Panc1 (cell line): ENCODE data around the gene TMTC2. TPM values are rescaled to one million over a fixed set of nuclear protein-coding genes. Genes with fewer than 3 reads are reported as not detected.

ENCODE experiments used
- ATAC-seq: fragments of 200-7000 bp; cut with Tn5 transposase; 2 replicates; pipeline ENCODE4 v1.9.1; 2020; ENCODE audit warnings: mild to moderate bottlenecking, moderate library complexity
- BruUV-seq: library from RNA; stranded (reverse); fragments of 400-500 nt; replicated peaks from 2 replicates; lab custom pipeline; 2021; lab: Mats Ljungman, UMichigan
- CTCF ChIA-PET: fragments of 300-600 bp; sonication (Branson Sonifier 250); formaldehyde crosslinking; loops from one replicate; lab custom pipeline; 2022; ENCODE audit warnings: antibody characterized with exemption; lab: Charles Lee
- POLR2A ChIA-PET: fragments of 300-600 bp; sonication (Branson Sonifier 250); formaldehyde crosslinking; loops from one replicate; lab custom pipeline; 2022; ENCODE audit warnings: antibody characterized with exemption; lab: Charles Lee
- DNase-seq: peaks from one replicate; pipeline ENCODE4 v3.0.0-alpha.2; 2010; ENCODE audit warnings: low read depth, low spot score
- H3K27ac ChIP-seq: 2 replicates; pipeline ENCODE4 v1.5.1; 2011; ENCODE audit warnings: mild to moderate bottlenecking, low read length, inconsistent platforms
- H3K27me3 ChIP-seq: fragments of 200-500 bp; sonication (Bioruptor generic); 2 replicates; pipeline ENCODE4 v1.6.0; 2014; ENCODE audit warnings: low read length, inconsistent platforms; ENCODE audit not compliant: control insufficient read depth, insufficient read depth
- H3K36me3 ChIP-seq: fragments of 200-500 bp; sonication (Bioruptor generic); 2 replicates; pipeline ENCODE4 v1.5.1; 2014; ENCODE audit warnings: inconsistent platforms, mild to moderate bottlenecking, low read length, moderate library complexity; ENCODE audit not compliant: control insufficient read depth, insufficient read depth
- H3K4me1 ChIP-seq: 2 replicates; pipeline ENCODE4 v1.5.1; 2011; ENCODE audit warnings: inconsistent platforms, mild to moderate bottlenecking, low read length, moderate library complexity; ENCODE audit not compliant: control insufficient read depth, insufficient read depth
- H3K4me3 ChIP-seq, 2 experiments: 2 replicates each; pipeline ENCODE4 v1.5.1; 2011 to 2012; ENCODE audit warnings: low read depth in 2 of 2, low read length in 2 of 2, mild to moderate bottlenecking in 2 of 2, inconsistent platforms in 1 of 2, moderate library complexity in 1 of 2
- H3K9me3 ChIP-seq: fragments of 200-500 bp; sonication (Bioruptor generic); 2 replicates; pipeline ENCODE4 v1.5.1; 2014; ENCODE audit warnings: low read depth, mild to moderate bottlenecking, inconsistent platforms, low read length, moderate library complexity; ENCODE audit not compliant: control insufficient read depth, insufficient read depth
- CTCF ChIP-seq: fragments of 450-650 bp; IDR thresholded peaks from 2 replicates; pipeline ENCODE4 v1.5.1; 2017; ENCODE audit warnings: mild to moderate bottlenecking
- POLR2AphosphoS5 ChIP-seq: IDR thresholded peaks from 2 replicates; pipeline ENCODE4 v1.6.1; 2012; ENCODE audit warnings: mild to moderate bottlenecking, low read depth, low read length, moderate library complexity
- REST ChIP-seq, 2 experiments: IDR thresholded peaks; 2 replicates each; pipeline ENCODE4 v1.6.1; 2011 to 2012; ENCODE audit warnings: low read depth in 2 of 2, control low read depth in 1 of 2, low read length in 1 of 2, mild to moderate bottlenecking in 1 of 2, moderate library complexity in 1 of 2; ENCODE audit not compliant: insufficient read depth in 1 of 2
- SIN3A ChIP-seq: IDR thresholded peaks from 2 replicates; pipeline ENCODE4 v1.6.1; 2012; ENCODE audit warnings: low read depth, mild to moderate bottlenecking, low read length, moderate library complexity, borderline replicate concordance; ENCODE audit not compliant: insufficient read depth
- TCF7L2 ChIP-seq: IDR thresholded peaks from 2 replicates; pipeline ENCODE4 v1.6.1; 2011; ENCODE audit warnings: mild to moderate bottlenecking, low read depth, low read length, inconsistent platforms
- in situ Hi-C: cut with HindIII; loops from 2 replicates; pipeline ENCODE4 v1.10.0; 2016; ENCODE audit warnings: low sequenced_read_pairs, low pct_unique_long_range_greater_than_20kb
- intact Hi-C: fragments of 100-400 bp; cut with micrococcal nuclease; formaldehyde crosslinking; loops from one replicate; pipeline ENCODE4 v1.10.0; 2022; ENCODE audit not compliant: unreplicated experiment
- total RNA-seq: library from RNA; stranded (reverse); gene quantifications from one replicate; pipeline ENCODE4 v1.2.1, GENCODE V29; 2021; ENCODE audit not compliant: unreplicated experiment

The TMTC2 gene
- total RNA-seq, 1 experiment from 2014 or later: 5.7 TPM

DNA sequence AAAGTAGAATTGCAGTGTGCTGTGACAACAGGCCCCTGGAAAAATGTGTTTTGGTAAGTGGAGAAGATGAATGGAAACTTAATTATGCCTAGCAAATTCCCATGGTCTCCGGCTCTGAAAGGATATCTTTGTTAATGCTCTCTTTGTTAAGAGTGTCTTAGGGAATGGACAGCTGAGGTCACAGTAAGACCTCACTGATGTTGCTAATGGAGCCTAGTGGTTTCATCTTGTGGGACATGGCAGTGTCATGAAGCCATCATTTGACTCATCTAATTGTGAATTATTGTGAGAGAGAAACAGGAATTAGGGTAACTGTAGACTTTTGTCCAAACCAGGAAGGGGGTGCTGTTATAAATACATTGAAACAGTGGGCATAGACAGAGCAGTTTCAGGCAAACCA, 330.3 kb downstream of the TMTC2 start:
- intact Hi-C loops: no loop called here
- TF ChIP-seq REST (IDR thresholded peaks at IDR 0.05; ENCODE audit: insufficient read depth in 1 of 2, low read depth in 2 of 2, low read length in 1 of 2) (no peak), CTCF (no peak), TCF7L2 (no peak), SIN3A (no peak), POLR2AphosphoS5 (no peak)
- CTCF ChIA-PET: no interaction called here

GRCh38 chr12:83018088-83018487, 331.4 kb downstream of the TMTC2 start:
- no peak for DNase-seq
- Histone ChIP-seq H3K36me3 (no peaks in the 10 kb centered on the region), H3K9me3 (no peaks in the 10 kb centered on the region), H3K4me1 (no peaks in the 10 kb centered on the region), H3K4me3 (no peak overlapping the region), H3K27me3 (no peaks in the 10 kb centered on the region), H3K27ac (no peak overlapping the region)
- no TSS peak for BruUV-seq
- in situ Hi-C loops: no loop called here
- intact Hi-C loops: no loop called here
- POLR2A ChIA-PET: no interaction called here
- CTCF ChIA-PET: interaction anchor here (0.7 kb wide), 2 partner anchors 29 to 231 kb away, joined by 3 to 5 read pairs; no protein-coding TSS in a partner anchor
- no peak for ATAC-seq
- TF ChIP-seq REST (IDR thresholded peaks at IDR 0.05; ENCODE audit: insufficient read depth in 1 of 2, low read depth in 2 of 2, low read length in 1 of 2) (no peak), SIN3A (no peak), TCF7L2 (no peak), POLR2AphosphoS5 (no peak), CTCF (no peak)

More for the DNA sequence above, 330.3 kb downstream of the TMTC2 start:
- ATAC-seq: no peak
- no TSS peak for BruUV-seq
- H3K27me3 ChIP-seq: no peaks in the 10 kb centered on the region
- no peaks in the 10 kb centered on the region for H3K4me1 ChIP-seq
- no peak for DNase-seq
- no peaks in the 10 kb centered on the region for H3K36me3 ChIP-seq
- H3K9me3 ChIP-seq: no peaks in the 10 kb centered on the region
- POLR2A ChIA-PET: no interaction called here
- H3K4me3 ChIP-seq: no peak overlapping the region
- H3K27ac ChIP-seq: no peak overlapping the region
- in situ Hi-C loops: no loop called here
